ENCODE measurements around the gene PIWIL1.

PIWIL1 gene

DNA sequence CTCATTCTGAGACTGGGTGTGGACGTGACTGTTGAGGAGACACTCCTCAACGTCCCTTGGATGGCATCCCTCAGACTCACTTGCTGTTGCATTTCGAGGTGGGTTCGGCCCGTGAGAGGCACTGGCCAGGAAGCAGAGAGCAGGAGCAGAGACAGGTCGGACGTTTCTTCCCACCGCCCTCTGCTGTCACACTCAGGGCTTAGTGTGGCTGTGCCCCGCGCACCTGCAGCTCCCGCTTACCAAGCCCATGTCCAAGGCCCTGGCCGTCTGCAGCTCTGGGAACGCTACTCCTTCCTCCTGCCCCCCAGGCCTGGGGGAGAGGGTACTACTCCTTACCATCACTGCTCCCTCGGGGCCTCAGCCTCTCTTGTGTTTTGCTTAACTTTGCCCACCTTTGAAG, 29.8 kb upstream of the PIWIL1 start:
- Histone ChIP-seq H3K27ac (ENCODE audit: low read length) (no peak overlapping the region), H3K4me3 (ENCODE audit: low read length in 2 of 2) (no peak overlapping the region), H3K9me3 (ENCODE audit: control insufficient read depth in 2 of 2, low read length in 2 of 2) (no peaks in the 10 kb centered on the region), H3K4me1 (ENCODE audit: control insufficient read depth, insufficient read depth, low read length) (no peaks in the 10 kb centered on the region), H3K36me3 (ENCODE audit: control insufficient read depth in 2 of 2, insufficient read depth in 2 of 2, low read length in 2 of 2) (no peaks in the 10 kb centered on the region), H3K9ac (ENCODE audit: low read length in 2 of 2) (no peak overlapping the region), H3K27me3 (ENCODE audit: control insufficient read depth in 1 of 2, insufficient read depth in 2 of 2, low read length in 2 of 2) (peaks cover 0 to 5% of the 10 kb centered on the region in 2 donors)

DNA sequence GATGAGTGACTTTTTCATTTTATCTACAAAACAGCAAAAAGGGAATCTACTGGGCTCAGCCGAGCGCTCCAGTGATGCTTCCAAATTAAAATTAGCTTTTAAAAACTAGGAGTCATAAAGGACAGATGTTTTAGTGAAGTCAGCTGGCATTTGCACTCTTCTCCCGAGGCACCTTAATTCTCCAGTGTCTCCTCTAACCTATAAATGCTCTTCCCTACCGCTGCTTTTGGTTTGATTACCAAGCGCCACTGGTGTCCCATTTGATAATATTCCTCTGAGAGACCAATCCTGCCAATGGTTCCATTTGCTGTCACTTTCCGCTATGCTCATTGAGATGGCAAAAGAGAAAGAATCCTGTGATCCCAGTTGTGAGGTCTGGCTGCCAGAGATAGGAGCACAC, 29.3 kb upstream of the PIWIL1 start:
- Histone ChIP-seq H3K27me3 (ENCODE audit: control insufficient read depth in 1 of 2, insufficient read depth in 2 of 2, low read length in 2 of 2) (peaks cover 0 to 5% of the 10 kb centered on the region in 2 donors), H3K9me3 (ENCODE audit: control insufficient read depth in 2 of 2, low read length in 2 of 2) (no peaks in the 10 kb centered on the region), H3K36me3 (ENCODE audit: control insufficient read depth in 2 of 2, insufficient read depth in 2 of 2, low read length in 2 of 2) (no peaks in the 10 kb centered on the region), H3K9ac (ENCODE audit: low read length in 2 of 2) (no peak overlapping the region), H3K4me3 (ENCODE audit: low read length in 2 of 2) (no peak overlapping the region), H3K4me1 (ENCODE audit: control insufficient read depth, insufficient read depth, low read length) (no peaks in the 10 kb centered on the region), H3K27ac (ENCODE audit: low read length) (no peak overlapping the region)

DNA sequence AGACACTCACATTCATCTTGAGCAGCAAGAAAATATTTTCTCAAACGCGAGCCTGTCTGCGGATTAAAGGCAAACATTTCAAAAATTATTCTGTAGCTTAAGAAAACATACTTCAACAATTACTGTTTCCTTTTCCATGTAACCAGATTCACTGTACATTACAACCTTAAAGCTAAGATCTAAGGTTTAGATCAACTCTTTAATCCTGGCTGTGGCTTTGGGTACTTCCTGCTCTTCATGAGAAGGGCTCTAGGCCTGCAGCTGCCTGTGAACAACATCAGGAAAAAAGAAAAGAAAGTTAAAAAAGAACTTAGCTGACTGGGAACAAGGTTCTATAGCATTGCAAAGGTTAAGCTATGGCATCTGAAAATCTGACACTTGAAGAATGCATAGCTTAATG, 21.4 kb upstream of the PIWIL1 start:
- no peak overlapping the region for H3K4me3 ChIP-seq (ENCODE audit: low read length in 2 of 2)
- H3K27ac ChIP-seq (ENCODE audit: low read length) = no peak overlapping the region
- no peaks in the 10 kb centered on the region for H3K27me3 ChIP-seq (ENCODE audit: control insufficient read depth in 1 of 2, insufficient read depth in 2 of 2, low read length in 2 of 2)
- no peaks in the 10 kb centered on the region for H3K9me3 ChIP-seq (ENCODE audit: control insufficient read depth in 2 of 2, low read length in 2 of 2)
- no peaks in the 10 kb centered on the region for H3K4me1 ChIP-seq (ENCODE audit: control insufficient read depth, insufficient read depth, low read length)
- H3K9ac ChIP-seq (ENCODE audit: low read length in 2 of 2) = no peak overlapping the region
- H3K36me3 ChIP-seq (ENCODE audit: control insufficient read depth in 2 of 2, insufficient read depth in 2 of 2, low read length in 2 of 2) = no peaks in the 10 kb centered on the region

DNA sequence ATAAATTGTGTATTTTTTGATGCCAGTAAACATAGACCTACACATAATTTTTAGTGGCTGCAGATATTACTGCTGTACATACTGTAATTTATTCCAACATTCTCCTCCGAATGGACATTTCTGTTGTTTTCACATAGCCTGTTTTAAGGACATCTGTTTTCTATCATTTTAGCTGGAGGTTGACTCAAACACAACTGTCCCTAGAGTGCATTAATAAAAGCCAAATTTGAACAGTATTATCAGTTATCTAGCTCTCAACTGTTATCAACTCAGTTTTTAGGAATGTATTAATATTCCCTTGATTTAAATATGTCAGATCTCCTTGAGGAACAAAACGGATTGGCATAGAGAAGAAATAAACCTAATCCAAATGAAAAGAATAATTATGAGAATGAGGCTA, 17.2 kb upstream of the PIWIL1 start:
- no peaks in the 10 kb centered on the region for H3K36me3 ChIP-seq (ENCODE audit: control insufficient read depth in 2 of 2, insufficient read depth in 2 of 2, low read length in 2 of 2)
- no peaks in the 10 kb centered on the region for H3K27me3 ChIP-seq (ENCODE audit: control insufficient read depth in 1 of 2, insufficient read depth in 2 of 2, low read length in 2 of 2)
- H3K4me1 ChIP-seq (ENCODE audit: control insufficient read depth, insufficient read depth, low read length) = no peaks in the 10 kb centered on the region
- H3K4me3 ChIP-seq (ENCODE audit: low read length in 2 of 2) = no peak overlapping the region
- no peak overlapping the region for H3K27ac ChIP-seq (ENCODE audit: low read length)
- H3K9me3 ChIP-seq (ENCODE audit: control insufficient read depth in 2 of 2, low read length in 2 of 2) = no peaks in the 10 kb centered on the region
- H3K9ac ChIP-seq (ENCODE audit: low read length in 2 of 2) = no peak overlapping the region

DNA sequence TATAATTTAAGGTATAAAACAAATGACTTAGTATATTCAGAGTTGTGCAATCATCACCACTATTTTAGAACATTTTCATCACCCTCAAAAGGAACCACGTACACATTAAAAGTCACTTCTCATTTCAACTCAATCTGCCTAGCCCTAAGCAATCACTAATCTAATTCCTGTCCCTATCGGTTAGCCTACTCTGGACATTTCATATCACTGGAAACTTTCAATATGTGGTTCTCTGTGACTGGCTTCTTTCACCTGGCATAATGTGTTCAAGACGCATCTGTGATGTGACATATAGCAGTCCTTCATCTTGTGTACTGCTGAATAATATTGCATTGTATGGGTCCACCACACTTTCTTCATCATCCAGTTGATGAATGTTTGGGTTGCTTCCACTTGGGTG, 15.4 kb upstream of the PIWIL1 start:
- H3K9me3 ChIP-seq (ENCODE audit: control insufficient read depth in 2 of 2, low read length in 2 of 2) = no peaks in the 10 kb centered on the region
- no peaks in the 10 kb centered on the region for H3K27me3 ChIP-seq (ENCODE audit: control insufficient read depth in 1 of 2, insufficient read depth in 2 of 2, low read length in 2 of 2)
- no peaks in the 10 kb centered on the region for H3K36me3 ChIP-seq (ENCODE audit: control insufficient read depth in 2 of 2, insufficient read depth in 2 of 2, low read length in 2 of 2)
- no peak overlapping the region for H3K9ac ChIP-seq (ENCODE audit: low read length in 2 of 2)
- H3K4me3 ChIP-seq (ENCODE audit: low read length in 2 of 2) = no peak overlapping the region
- H3K4me1 ChIP-seq (ENCODE audit: control insufficient read depth, insufficient read depth, low read length) = no peaks in the 10 kb centered on the region
- H3K27ac ChIP-seq (ENCODE audit: low read length) = no peak overlapping the region

DNA sequence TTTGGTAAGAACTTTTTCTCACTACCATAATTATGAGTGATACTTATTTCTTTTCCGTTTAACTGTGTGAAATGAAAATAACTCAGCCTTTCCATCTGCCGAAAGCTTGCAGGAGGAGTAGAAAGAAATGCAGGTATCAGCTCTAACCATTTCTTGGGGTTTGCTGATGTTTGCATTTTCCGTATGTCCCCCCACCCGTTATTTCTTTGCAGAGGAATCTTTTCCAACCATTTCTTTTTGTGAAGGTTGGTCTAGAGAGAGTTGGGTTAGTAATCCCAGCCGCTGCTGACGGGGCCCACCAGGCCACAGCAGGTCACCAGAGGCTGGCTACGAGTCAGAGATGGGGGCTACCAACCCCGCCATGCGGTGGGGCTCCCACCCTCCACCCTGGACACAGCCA, 7.0 kb upstream of the PIWIL1 start:
- H3K27me3 ChIP-seq (ENCODE audit: control insufficient read depth in 1 of 2, insufficient read depth in 2 of 2, low read length in 2 of 2) = peaks cover 8 to 14% of the 10 kb centered on the region in 2 donors
- no peak overlapping the region for H3K9ac ChIP-seq (ENCODE audit: low read length in 2 of 2)
- no peak overlapping the region for H3K27ac ChIP-seq (ENCODE audit: low read length)
- no peaks in the 10 kb centered on the region for H3K9me3 ChIP-seq (ENCODE audit: control insufficient read depth in 2 of 2, low read length in 2 of 2)
- no peaks in the 10 kb centered on the region for H3K4me1 ChIP-seq (ENCODE audit: control insufficient read depth, insufficient read depth, low read length)
- H3K36me3 ChIP-seq (ENCODE audit: control insufficient read depth in 2 of 2, insufficient read depth in 2 of 2, low read length in 2 of 2) = no peaks in the 10 kb centered on the region
- no peak overlapping the region for H3K4me3 ChIP-seq (ENCODE audit: low read length in 2 of 2)

DNA sequence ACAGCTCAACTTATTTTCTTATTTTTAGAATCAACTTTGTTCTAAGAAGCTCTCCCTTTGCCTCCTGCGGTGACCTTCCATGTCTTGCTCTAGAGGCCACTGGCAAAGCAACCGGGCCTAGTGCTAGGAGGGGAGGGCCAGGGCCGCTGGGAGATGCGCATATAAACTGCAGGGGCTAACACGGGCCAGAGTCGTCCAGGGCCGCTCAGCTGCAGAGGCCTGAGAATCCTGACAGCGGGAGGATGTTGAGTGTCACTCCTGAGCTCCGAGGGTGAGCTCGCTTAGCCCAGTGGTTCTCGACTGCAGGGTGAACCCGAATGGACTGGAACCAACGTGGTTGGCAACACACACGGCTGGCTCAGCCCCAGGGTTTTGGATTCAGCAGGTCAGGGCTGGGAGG, 6.5 kb upstream of the PIWIL1 start:
- Histone ChIP-seq H3K4me3 (ENCODE audit: low read length in 2 of 2) (no peak overlapping the region), H3K4me1 (ENCODE audit: control insufficient read depth, insufficient read depth, low read length) (no peaks in the 10 kb centered on the region), H3K27ac (ENCODE audit: low read length) (no peak overlapping the region), H3K27me3 (ENCODE audit: control insufficient read depth in 1 of 2, insufficient read depth in 2 of 2, low read length in 2 of 2) (peaks cover 8 to 14% of the 10 kb centered on the region in 2 donors), H3K36me3 (ENCODE audit: control insufficient read depth in 2 of 2, insufficient read depth in 2 of 2, low read length in 2 of 2) (no peaks in the 10 kb centered on the region), H3K9ac (ENCODE audit: low read length in 2 of 2) (no peak overlapping the region), H3K9me3 (ENCODE audit: control insufficient read depth in 2 of 2, low read length in 2 of 2) (no peaks in the 10 kb centered on the region)

DNA sequence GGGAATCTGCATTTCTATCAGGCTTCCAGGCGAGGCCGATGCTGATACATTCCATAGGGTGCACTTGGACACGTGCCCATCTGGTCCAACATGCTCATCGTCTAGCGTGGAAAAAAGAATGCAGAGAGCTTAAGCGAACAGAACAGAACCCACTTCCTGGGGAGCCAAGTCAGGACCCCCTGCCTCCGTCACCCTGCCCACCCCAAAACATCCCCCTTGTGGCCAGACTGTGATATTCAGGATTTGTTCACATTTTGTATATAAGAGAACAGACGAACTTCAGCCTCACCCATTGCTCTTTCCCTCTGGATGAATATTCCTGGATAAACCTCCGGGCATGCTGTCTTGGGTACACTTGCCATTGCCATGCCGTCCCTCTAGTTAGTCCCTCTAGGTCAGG, 4.3 kb upstream of the PIWIL1 start:
- no peak overlapping the region for H3K4me3 ChIP-seq (ENCODE audit: low read length in 2 of 2)
- H3K9me3 ChIP-seq (ENCODE audit: control insufficient read depth in 2 of 2, low read length in 2 of 2) = no peaks in the 10 kb centered on the region
- H3K27me3 ChIP-seq (ENCODE audit: control insufficient read depth in 1 of 2, insufficient read depth in 2 of 2, low read length in 2 of 2) = peaks cover 8 to 14% of the 10 kb centered on the region in 2 donors
- no peak overlapping the region for H3K9ac ChIP-seq (ENCODE audit: low read length in 2 of 2)
- H3K4me1 ChIP-seq (ENCODE audit: control insufficient read depth, insufficient read depth, low read length) = no peaks in the 10 kb centered on the region
- H3K27ac ChIP-seq (ENCODE audit: low read length) = no peak overlapping the region
- H3K36me3 ChIP-seq (ENCODE audit: control insufficient read depth in 2 of 2, insufficient read depth in 2 of 2, low read length in 2 of 2) = no peaks in the 10 kb centered on the region

DNA sequence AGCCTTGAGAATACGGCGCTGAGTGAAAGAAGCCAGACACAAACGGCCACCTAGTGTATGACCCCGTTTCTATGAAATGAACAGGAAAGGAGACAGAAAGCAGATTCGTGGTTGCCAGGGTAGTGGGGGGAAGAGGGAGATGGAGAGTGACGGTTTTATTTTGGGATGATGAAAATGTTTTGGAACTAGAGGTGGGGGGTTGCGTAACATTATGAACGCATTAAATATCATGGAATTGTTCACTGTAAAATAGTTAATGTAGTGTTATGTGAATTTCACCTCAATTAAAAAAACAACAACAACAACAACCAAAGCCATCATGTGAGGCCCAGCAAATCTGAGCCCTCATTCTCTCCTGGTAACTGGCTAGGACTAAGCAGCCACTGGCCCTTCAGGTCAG, 3.3 kb upstream of the PIWIL1 start:
- Histone ChIP-seq H3K36me3 (ENCODE audit: control insufficient read depth in 2 of 2, insufficient read depth in 2 of 2, low read length in 2 of 2) (no peaks in the 10 kb centered on the region), H3K27me3 (ENCODE audit: control insufficient read depth in 1 of 2, insufficient read depth in 2 of 2, low read length in 2 of 2) (peaks cover 10 to 16% of the 10 kb centered on the region in 2 donors), H3K9ac (ENCODE audit: low read length in 2 of 2) (no peak overlapping the region), H3K4me1 (ENCODE audit: control insufficient read depth, insufficient read depth, low read length) (no peaks in the 10 kb centered on the region), H3K27ac (ENCODE audit: low read length) (no peak overlapping the region), H3K9me3 (ENCODE audit: control insufficient read depth in 2 of 2, low read length in 2 of 2) (no peaks in the 10 kb centered on the region), H3K4me3 (ENCODE audit: low read length in 2 of 2) (no peak overlapping the region)

DNA sequence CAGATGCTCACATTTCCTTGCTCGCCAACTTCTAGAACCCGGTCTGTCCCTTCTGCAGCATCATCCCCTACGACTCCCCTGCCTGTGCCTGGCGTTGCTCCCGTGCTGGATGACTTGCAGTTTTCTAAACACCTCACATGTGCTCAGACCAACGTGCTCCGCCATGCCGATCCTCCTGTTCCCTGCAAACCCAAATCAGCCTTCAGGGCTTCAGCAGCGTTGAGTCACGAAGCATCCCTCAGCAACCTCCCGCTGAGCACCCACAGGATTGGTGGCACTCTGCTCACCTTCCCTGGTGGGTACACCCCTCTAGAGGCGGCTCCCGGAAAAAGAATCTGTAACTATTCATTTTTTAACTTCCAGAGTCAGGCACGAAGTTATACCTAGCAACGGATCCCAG, 2.8 kb upstream of the PIWIL1 start:
- H3K36me3 ChIP-seq (ENCODE audit: control insufficient read depth in 2 of 2, insufficient read depth in 2 of 2, low read length in 2 of 2) = no peaks in the 10 kb centered on the region
- H3K27ac ChIP-seq (ENCODE audit: low read length) = no peak overlapping the region
- no peaks in the 10 kb centered on the region for H3K4me1 ChIP-seq (ENCODE audit: control insufficient read depth, insufficient read depth, low read length)
- H3K4me3 ChIP-seq (ENCODE audit: low read length in 2 of 2) = no peak overlapping the region
- H3K27me3 ChIP-seq (ENCODE audit: control insufficient read depth in 1 of 2, insufficient read depth in 2 of 2, low read length in 2 of 2) = peaks cover 14 to 15% of the 10 kb centered on the region in 2 donors
- H3K9me3 ChIP-seq (ENCODE audit: control insufficient read depth in 2 of 2, low read length in 2 of 2) = no peaks in the 10 kb centered on the region
- H3K9ac ChIP-seq (ENCODE audit: low read length in 2 of 2) = no peak overlapping the region

DNA sequence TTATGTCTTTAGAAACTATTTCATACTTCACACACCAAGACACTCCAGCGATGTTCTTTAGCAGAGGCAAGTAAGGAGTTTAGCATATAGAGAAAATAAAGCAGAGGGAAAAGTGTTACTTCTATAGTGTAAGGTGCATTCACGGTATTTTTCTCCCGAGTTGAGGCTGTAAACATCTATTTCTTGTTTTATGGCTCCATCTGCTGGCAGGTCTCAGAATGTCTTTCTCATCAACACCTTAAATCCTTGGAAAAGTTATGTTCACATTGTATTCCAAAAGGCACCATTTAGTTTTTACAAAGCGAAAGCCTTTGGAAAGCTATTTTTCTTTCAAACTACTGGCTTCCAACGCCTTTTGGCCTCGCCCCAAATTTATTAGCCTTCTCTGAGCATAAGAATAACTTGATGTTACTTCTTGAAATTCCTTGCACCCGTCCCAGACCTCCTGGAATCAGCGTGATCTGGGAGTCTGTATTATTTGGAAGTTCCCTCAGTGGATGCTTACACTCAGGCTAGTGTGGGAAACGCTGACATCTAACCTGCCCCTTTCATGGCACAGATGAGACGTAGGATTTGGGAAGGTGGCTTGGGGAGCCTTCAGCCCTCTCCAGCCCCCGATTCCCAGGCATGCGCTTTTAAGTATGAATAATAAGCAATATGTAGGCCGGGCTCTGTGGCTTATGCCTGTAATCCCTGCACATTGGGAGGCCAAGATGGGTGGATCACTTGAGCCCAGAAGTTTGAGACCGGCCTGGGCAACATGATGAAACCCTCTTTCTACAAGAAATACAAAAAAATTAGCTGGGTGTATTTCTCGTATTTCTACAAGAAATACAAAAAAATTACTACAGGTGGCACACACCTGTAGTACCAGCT, 1.9 kb upstream of the PIWIL1 start:
- Histone ChIP-seq H3K27ac (ENCODE audit: low read length) (no peak overlapping the region), H3K27me3 (ENCODE audit: control insufficient read depth in 1 of 2, insufficient read depth in 2 of 2, low read length in 2 of 2) (peaks cover 14 to 16% of the 10 kb centered on the region in 2 donors)

More for the DNA sequence above, 1.9 kb upstream of the PIWIL1 start:
- Histone ChIP-seq H3K9ac (ENCODE audit: low read length in 2 of 2) (no peak overlapping the region), H3K36me3 (ENCODE audit: control insufficient read depth in 2 of 2, insufficient read depth in 2 of 2, low read length in 2 of 2) (no peaks in the 10 kb centered on the region), H3K9me3 (ENCODE audit: control insufficient read depth in 2 of 2, low read length in 2 of 2) (no peaks in the 10 kb centered on the region), H3K4me1 (ENCODE audit: control insufficient read depth, insufficient read depth, low read length) (no peaks in the 10 kb centered on the region), H3K4me3 (ENCODE audit: low read length in 2 of 2) (no peak overlapping the region)

All from stomach smooth muscle (tissue), 2 donors.